Cerebellar cortex (tissue), 1 donor: Measurements from ENCODE around the gene PSMB1.

ENCODE experiments used
- DNase-seq: peaks from one replicate; pipeline ENCODE4 v3.0.0-alpha.2; 2015; ENCODE audit warnings: low spot score

PSMB1 gene

GRCh38 chr6:170552765-170553533 lies at the start of gene PSMB1:
Gene PSMB1, minus strand, starts transcription at chr6:170553307. Its CDS starts 65 bp downstream, at chr6:170553242.
- DNase-seq: peak; percentile 99

GRCh38 chr6:170597278-170597677 lies 44.2 kb upstream of the PSMB1 start:
- DNase-seq: no peak

GRCh38 chr6:170596426-170596825 lies 43.3 kb upstream of the PSMB1 start:
- no peak for DNase-seq

- DNase-seq: no peak
Observed at GRCh38 chr6:170590725-170591124, 37.6 kb upstream of the PSMB1 start.

GRCh38 chr6:170584954-170585498 lies 31.9 kb upstream of the PSMB1 start:
- no peak for DNase-seq

GRCh38 chr6:170584181-170584953 lies 31.3 kb upstream of the PSMB1 start, which contains the start of gene PDCD2:
Gene PDCD2, minus strand, starts transcription at chr6:170584637. Its CDS starts 56 bp downstream, at chr6:170584581.
- peak; percentile 94 for DNase-seq

GRCh38 chr6:170583756-170584180 lies 30.7 kb upstream of the PSMB1 start:
- peak; percentile 16 for DNase-seq

- no peak for DNase-seq
Observed at GRCh38 chr6:170578909-170579308, 25.8 kb upstream of the PSMB1 start.

- DNase-seq: peak; percentile 9
Observed at GRCh38 chr6:170575250-170575649, 22.1 kb upstream of the PSMB1 start.

GRCh38 chr6:170572704-170573466 lies 19.8 kb upstream of the PSMB1 start:
- no peak for DNase-seq

GRCh38 chr6:170564936-170565530 lies 11.9 kb upstream of the PSMB1 start:
- DNase-seq: no peak

- DNase-seq: no peak
Observed at GRCh38 chr6:170561555-170561954, 8.4 kb upstream of the PSMB1 start.

GRCh38 chr6:170555305-170555704 lies 2.2 kb upstream of the PSMB1 start:
- no peak for DNase-seq

- no peak for DNase-seq
Observed at GRCh38 chr6:170554796-170555137, 1.7 kb upstream of the PSMB1 start.

- DNase-seq: peak; percentile 100
Observed at GRCh38 chr6:170554013-170554795, 1.1 kb upstream of the PSMB1 start, which contains the start of gene TBP. Gene TBP, plus strand, starts transcription at chr6:170554369. Its CDS starts 2,661 bp downstream, at chr6:170557030.

- DNase-seq: no peak
Observed at GRCh38 chr6:170553534-170554012, 466 bp upstream of the PSMB1 start.

GRCh38 chr6:170545405-170545804 lies 7.7 kb downstream of the PSMB1 start:
- DNase-seq: no peak

GRCh38 chr6:170542031-170542719 lies 10.9 kb downstream of the PSMB1 start:
- DNase-seq: no peak

GRCh38 chr6:170537329-170537728 lies 15.8 kb downstream of the PSMB1 start:
- no peak for DNase-seq

GRCh38 chr6:170536671-170537070 lies 16.4 kb downstream of the PSMB1 start:
- DNase-seq: no peak
